HepG2 (cell line): ENCODE data around the gene CD4. TPM values are rescaled to one million over a fixed set of nuclear protein-coding genes. Genes with fewer than 3 reads are reported as not detected.

Source experiments
- ETV5 ChIP-seq: IDR thresholded peaks from 2 replicates; pipeline ENCODE4 v1.6.1; 2018; ENCODE audit warnings: missing biosample characterization, missing genetic modification reagents, inconsistent platforms, borderline replicate concordance
- HMG20A ChIP-seq: IDR thresholded peaks from 2 replicates; pipeline ENCODE4 v1.6.1; 2016; ENCODE audit warnings: borderline replicate concordance
- HNF4G ChIP-seq, 2 experiments: sonication (generic) in 1 of 2; formaldehyde crosslinking in 1 of 2; IDR thresholded peaks; 2 replicates each; pipeline versions ENCODE4 v1.4.0 to v1.6.1; 2011 to 2020; ENCODE audit warnings: borderline replicate concordance in 2 of 2, low read depth in 2 of 2, mild to moderate bottlenecking in 2 of 2, low read length in 1 of 2, missing genetic modification reagents in 1 of 2, moderate library complexity in 1 of 2
- RXRB ChIP-seq: IDR thresholded peaks from 2 replicates; pipeline ENCODE4 v1.6.1; 2016; ENCODE audit warnings: borderline replicate concordance, missing genetic modification reagents, missing compliant biosample characterization
- SIN3B ChIP-seq: fragments of 150-350 bp; IDR thresholded peaks from 2 replicates; pipeline ENCODE4 v1.6.1; 2014; ENCODE audit warnings: low read length
- SUZ12 ChIP-seq: fragments of 150-350 bp; IDR thresholded peaks from 2 replicates; pipeline ENCODE4 v1.6.1; 2014; ENCODE audit warnings: low read depth, low read length
- TP53 ChIP-seq: sonication (generic); formaldehyde crosslinking; conservative IDR thresholded peaks from 2 replicates; pipeline ENCODE4 v1.4.0; 2020; ENCODE audit warnings: missing genetic modification reagents
- ZBTB20 ChIP-seq: sonication (generic); formaldehyde crosslinking; IDR thresholded peaks from 2 replicates; pipeline ENCODE4 v1.8.1; 2023; ENCODE audit warnings: missing genetic modification reagents, low read depth, mild to moderate bottlenecking, borderline replicate concordance
- ZIK1 ChIP-seq: sonication (generic); formaldehyde crosslinking; IDR thresholded peaks from 2 replicates; pipeline ENCODE4 v1.5.0; 2020; ENCODE audit warnings: mild to moderate bottlenecking, low read depth, missing genetic modification reagents, borderline replicate concordance
- ZNF264 ChIP-seq: sonication (generic); formaldehyde crosslinking; IDR thresholded peaks from 2 replicates; pipeline ENCODE4 v1.4.0; 2020; ENCODE audit warnings: missing genetic modification reagents
- ZNF34 ChIP-seq: sonication (generic); formaldehyde crosslinking; IDR thresholded peaks from 2 replicates; pipeline ENCODE4 v1.4.0; 2020; ENCODE audit warnings: mild to moderate bottlenecking, missing genetic modification reagents, borderline replicate concordance
- ZNF564 ChIP-seq: sonication (generic); formaldehyde crosslinking; IDR thresholded peaks from 2 replicates; pipeline ENCODE4 v1.8.1; 2023; ENCODE audit warnings: mild to moderate bottlenecking, missing genetic modification reagents
- ZNF607 ChIP-seq: sonication (generic); formaldehyde crosslinking; IDR thresholded peaks from 2 replicates; pipeline ENCODE4 v1.5.1; 2020; ENCODE audit warnings: missing genetic modification reagents, mild to moderate bottlenecking, borderline replicate concordance
- ZNF713 ChIP-seq: sonication (generic); formaldehyde crosslinking; IDR thresholded peaks from 2 replicates; pipeline ENCODE4 v1.4.0; 2020; ENCODE audit warnings: mild to moderate bottlenecking, missing genetic modification reagents
- ZNF891 ChIP-seq: sonication (generic); formaldehyde crosslinking; IDR thresholded peaks from 2 replicates; pipeline ENCODE4 v1.5.0; 2020; ENCODE audit warnings: mild to moderate bottlenecking, missing genetic modification reagents
- polyA plus RNA-seq, 8 experiments: library from polyadenylated mRNA; depleted of rRNA in 3 of 8; stranded (reverse) in 7 of 8; unstranded in 1 of 8; fragments of >200 nt; fragmentation: Illumina TruSeq in 4 of 8; extraction: Trizol in 4 of 8; gene quantifications; 2 replicates each; pipeline versions ENCODE4 v1.2.1 to v1.2.3, GENCODE V29; 2011 to 2016; ENCODE audit warnings: low read depth in 4 of 8, missing spikeins in 1 of 8, mixed read lengths in 1 of 8; ENCODE audit not compliant: insufficient read depth in 1 of 8
- total RNA-seq, 5 experiments: library from RNA; depleted of rRNA; stranded (reverse); fragments of >200 nt; fragmentation: Illumina TruSeq; extraction: Trizol; gene quantifications; 2 replicates each; pipeline ENCODE4 v1.2.3, GENCODE V29; 2016; ENCODE audit warnings: low read depth in 1 of 5
- TF ChIP-seq, protein P1 (sequence below): sonication (generic); formaldehyde crosslinking; IDR thresholded peaks from 2 replicates; pipeline ENCODE4 v1.5.1; 2020; ENCODE audit warnings: mild to moderate bottlenecking, missing genetic modification reagents, borderline replicate concordance
- TF ChIP-seq, protein P2 (sequence below): sonication (generic); formaldehyde crosslinking; IDR thresholded peaks from 2 replicates; pipeline ENCODE4 v1.4.0; 2020; ENCODE audit warnings: mild to moderate bottlenecking, missing genetic modification reagents
- TF ChIP-seq, protein P3 (sequence below): IDR thresholded peaks from 2 replicates; pipeline ENCODE4 v1.6.1; 2012; ENCODE audit warnings: low read length, improper control_type of control experiment

Gene CD4
- total and polyA plus RNA-seq, 2 of the 13 experiments (the other 11 are each of a cell fraction or from before 2014, with no cell fraction given), result 0.07 to 0.95 TPM

DNA sequence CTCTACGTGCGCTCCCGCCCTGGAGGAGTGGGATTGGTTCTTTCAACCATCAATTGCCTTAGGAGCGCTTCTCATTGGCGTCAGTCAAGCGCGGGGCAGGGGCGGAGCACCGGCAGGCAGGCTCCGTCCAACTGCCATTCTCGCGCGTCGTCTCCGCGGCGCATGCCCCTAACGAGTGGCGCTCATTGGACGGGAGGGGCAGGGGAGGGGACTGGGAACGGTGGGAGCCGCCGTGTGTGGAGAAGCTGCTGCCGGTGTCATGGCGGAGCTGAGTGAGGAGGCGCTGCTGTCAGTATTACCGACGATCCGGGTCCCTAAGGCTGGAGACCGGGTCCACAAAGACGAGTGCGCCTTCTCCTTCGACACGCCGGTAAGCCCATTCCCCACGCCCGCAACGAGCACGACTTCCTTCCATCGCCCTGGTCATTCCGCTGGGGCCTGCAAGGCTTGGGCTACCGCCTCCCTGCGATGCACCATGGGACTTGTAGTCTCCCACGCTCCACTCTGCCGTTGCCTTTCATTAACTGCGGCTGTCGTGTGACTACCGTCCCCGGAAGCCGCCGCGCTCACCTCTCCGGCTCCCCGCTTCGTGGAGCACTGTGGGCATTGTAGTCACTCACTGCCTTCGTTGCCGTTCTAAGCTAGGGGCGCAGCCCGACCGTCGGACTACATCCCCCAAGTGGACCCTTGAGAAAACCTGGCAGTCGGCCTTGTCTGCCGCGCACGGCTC lies 62.8 kb downstream of the CD4 start, which contains the start of gene USP5 (continued):
- TF ChIP-seq, protein P1, sequence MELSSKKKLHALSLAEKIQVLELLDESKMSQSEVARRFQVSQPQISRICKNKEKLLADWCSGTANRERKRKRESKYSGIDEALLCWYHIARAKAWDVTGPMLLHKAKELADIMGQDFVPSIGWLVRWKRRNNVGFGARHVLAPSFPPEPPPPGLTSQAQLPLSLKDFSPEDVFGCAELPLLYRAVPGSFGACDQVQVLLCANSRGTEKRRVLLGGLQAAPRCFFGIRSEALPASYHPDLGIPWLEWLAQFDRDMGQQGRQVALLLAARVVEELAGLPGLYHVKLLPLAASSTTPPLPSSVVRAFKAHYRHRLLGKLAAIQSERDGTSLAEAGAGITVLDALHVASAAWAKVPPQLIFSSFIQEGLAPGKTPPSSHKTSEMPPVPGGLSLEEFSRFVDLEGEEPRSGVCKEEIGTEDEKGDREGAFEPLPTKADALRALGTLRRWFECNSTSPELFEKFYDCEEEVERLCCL (CRISPR knock-in tag), result no peak
- TF ChIP-seq ZIK1 (no peak), ZNF264 (CRISPR knock-in tag) (no peak), TP53 (0 out of 2 replicates have a peak, but pooled peaks have one; percentile 23), RXRB (CRISPR knock-in tag) (peak; percentile 11; the same call in 1 of the 2 replicates), HNF4G (IDR thresholded peaks at IDR 0.05; ENCODE audit: borderline replicate concordance, low read depth, low read length) (0 out of 2 replicates have a peak, but pooled peaks have one; percentile 2), HNF4G (CRISPR knock-in tag; IDR thresholded peaks at IDR 0.05; ENCODE audit: borderline replicate concordance, low read depth) (0 out of 2 replicates have a peak, but pooled peaks have one; percentile 37), SIN3B (peak; percentile 71; the same call in 1 of the 2 replicates), ZNF564 (CRISPR knock-in tag) (no peak), ZNF713 (CRISPR knock-in tag) (0 out of 2 replicates have a peak, but pooled peaks have one; percentile 88), ZNF607 (peak; percentile 65; the same call in 1 of the 2 replicates), ETV5 (CRISPR knock-in tag) (peak; percentile 33; the same call in 1 of the 2 replicates), ZNF891 (CRISPR knock-in tag) (peak; percentile 97), ZBTB20 (peak; percentile 30; the same call in 1 of the 2 replicates), HMG20A (CRISPR knock-in tag) (no peak), ZNF34 (CRISPR knock-in tag) (0 out of 2 replicates have a peak, but pooled peaks have one; percentile 33), SUZ12 (peak; percentile 99)
- TF ChIP-seq, protein P2, sequence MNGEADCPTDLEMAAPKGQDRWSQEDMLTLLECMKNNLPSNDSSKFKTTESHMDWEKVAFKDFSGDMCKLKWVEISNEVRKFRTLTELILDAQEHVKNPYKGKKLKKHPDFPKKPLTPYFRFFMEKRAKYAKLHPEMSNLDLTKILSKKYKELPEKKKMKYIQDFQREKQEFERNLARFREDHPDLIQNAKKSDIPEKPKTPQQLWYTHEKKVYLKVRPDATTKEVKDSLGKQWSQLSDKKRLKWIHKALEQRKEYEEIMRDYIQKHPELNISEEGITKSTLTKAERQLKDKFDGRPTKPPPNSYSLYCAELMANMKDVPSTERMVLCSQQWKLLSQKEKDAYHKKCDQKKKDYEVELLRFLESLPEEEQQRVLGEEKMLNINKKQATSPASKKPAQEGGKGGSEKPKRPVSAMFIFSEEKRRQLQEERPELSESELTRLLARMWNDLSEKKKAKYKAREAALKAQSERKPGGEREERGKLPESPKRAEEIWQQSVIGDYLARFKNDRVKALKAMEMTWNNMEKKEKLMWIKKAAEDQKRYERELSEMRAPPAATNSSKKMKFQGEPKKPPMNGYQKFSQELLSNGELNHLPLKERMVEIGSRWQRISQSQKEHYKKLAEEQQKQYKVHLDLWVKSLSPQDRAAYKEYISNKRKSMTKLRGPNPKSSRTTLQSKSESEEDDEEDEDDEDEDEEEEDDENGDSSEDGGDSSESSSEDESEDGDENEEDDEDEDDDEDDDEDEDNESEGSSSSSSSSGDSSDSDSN (CRISPR knock-in tag), result peak; percentile 56
- TF ChIP-seq, protein P3, sequence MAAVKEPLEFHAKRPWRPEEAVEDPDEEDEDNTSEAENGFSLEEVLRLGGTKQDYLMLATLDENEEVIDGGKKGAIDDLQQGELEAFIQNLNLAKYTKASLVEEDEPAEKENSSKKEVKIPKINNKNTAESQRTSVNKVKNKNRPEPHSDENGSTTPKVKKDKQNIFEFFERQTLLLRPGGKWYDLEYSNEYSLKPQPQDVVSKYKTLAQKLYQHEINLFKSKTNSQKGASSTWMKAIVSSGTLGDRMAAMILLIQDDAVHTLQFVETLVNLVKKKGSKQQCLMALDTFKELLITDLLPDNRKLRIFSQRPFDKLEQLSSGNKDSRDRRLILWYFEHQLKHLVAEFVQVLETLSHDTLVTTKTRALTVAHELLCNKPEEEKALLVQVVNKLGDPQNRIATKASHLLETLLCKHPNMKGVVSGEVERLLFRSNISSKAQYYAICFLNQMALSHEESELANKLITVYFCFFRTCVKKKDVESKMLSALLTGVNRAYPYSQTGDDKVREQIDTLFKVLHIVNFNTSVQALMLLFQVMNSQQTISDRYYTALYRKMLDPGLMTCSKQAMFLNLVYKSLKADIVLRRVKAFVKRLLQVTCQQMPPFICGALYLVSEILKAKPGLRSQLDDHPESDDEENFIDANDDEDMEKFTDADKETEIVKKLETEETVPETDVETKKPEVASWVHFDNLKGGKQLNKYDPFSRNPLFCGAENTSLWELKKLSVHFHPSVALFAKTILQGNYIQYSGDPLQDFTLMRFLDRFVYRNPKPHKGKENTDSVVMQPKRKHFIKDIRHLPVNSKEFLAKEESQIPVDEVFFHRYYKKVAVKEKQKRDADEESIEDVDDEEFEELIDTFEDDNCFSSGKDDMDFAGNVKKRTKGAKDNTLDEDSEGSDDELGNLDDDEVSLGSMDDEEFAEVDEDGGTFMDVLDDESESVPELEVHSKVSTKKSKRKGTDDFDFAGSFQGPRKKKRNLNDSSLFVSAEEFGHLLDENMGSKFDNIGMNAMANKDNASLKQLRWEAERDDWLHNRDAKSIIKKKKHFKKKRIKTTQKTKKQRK, result no peak
